ENCODE measurements around the gene CRIP1. TPM values are rescaled to one million over a fixed set of nuclear protein-coding genes. Genes with fewer than 3 reads are reported as not detected.

CRIP1 gene
- polyA plus RNA-seq, 1 donor (not counting 4 experiments of a cell fraction or from before 2014, with no cell fraction given), result 1.7 TPM

- FAIRE-seq (no peak), DNase-seq (ENCODE audit: low read depth, low spot score) (no peak)
- H2AFZ ChIP-seq (ENCODE audit: control insufficient read depth, low read length), result no peak overlapping the region
- no peak overlapping the region for H3K9ac ChIP-seq (ENCODE audit: control insufficient read depth, extremely low read depth, insufficient read depth, low read length)
- H3K4me2 ChIP-seq (ENCODE audit: control insufficient read depth, extremely low read depth, insufficient read depth, low read depth, low read length), result peak overlapping the region; percentile 60
- H3K9me1 ChIP-seq (ENCODE audit: control insufficient read depth, extremely low read depth, insufficient read depth, low read length), result no peaks in the 10 kb centered on the region
- H3K27me3 ChIP-seq (ENCODE audit: control insufficient read depth, extremely low read depth, insufficient read depth, low read length), result peaks cover 17% of the 10 kb centered on the region
- H3K79me2 ChIP-seq (ENCODE audit: control insufficient read depth, insufficient read depth, low read length), result no peaks in the 10 kb centered on the region
- H3K4me1 ChIP-seq (ENCODE audit: control insufficient read depth, extremely low read depth, insufficient read depth, low read length), result peaks cover 21% of the 10 kb centered on the region
- no peak overlapping the region for H3K27ac ChIP-seq (ENCODE audit: control insufficient read depth, insufficient read depth, low read length)
- peaks cover 4% of the 10 kb centered on the region for H4K20me1 ChIP-seq (ENCODE audit: control insufficient read depth, extremely low read depth, insufficient read depth, low read length)
- dilution Hi-C loops (cut with MboI; ENCODE audit: extremely low pct_ligation_motif_present, low sequenced_read_pairs), result no loop called here
- no peaks in the 10 kb centered on the region for H3K36me3 ChIP-seq (ENCODE audit: control insufficient read depth in 2 of 2, extremely low read depth in 1 of 2, insufficient read depth in 2 of 2, low read length in 2 of 2)
- no peak overlapping the region for H3K4me3 ChIP-seq (ENCODE audit: control insufficient read depth in 2 of 3, extremely low read depth in 1 of 3, insufficient read depth in 2 of 3, low read depth in 1 of 3, low read length in 3 of 3)
- TF ChIP-seq EZH2 (IDR thresholded peaks at IDR 0.05; ENCODE audit: low read length) (peak; percentile 11), CTCF (optimal IDR thresholded peaks at IDR 0.05 in 1 of 3, IDR thresholded peaks at IDR 0.05 in 1 of 3, conservative IDR thresholded peaks at IDR 0.05 in 1 of 3; ENCODE audit: extremely low read depth in 1 of 3, insufficient read depth in 2 of 3, low read length in 3 of 3) (no peak)
- no peaks in the 10 kb centered on the region for H3K9me3 ChIP-seq (ENCODE audit: control insufficient read depth, low read depth, low read length)
Observed at GRCh38 chr14:105476097-105476830, 10.4 kb upstream of the CRIP1 start.

- Histone ChIP-seq H3K4me2 (ENCODE audit: control insufficient read depth, extremely low read depth, insufficient read depth, low read depth, low read length) (no peak overlapping the region), H3K4me1 (ENCODE audit: control insufficient read depth, extremely low read depth, insufficient read depth, low read length) (peaks cover 27% of the 10 kb centered on the region), H3K27ac (ENCODE audit: control insufficient read depth, insufficient read depth, low read length) (no peak overlapping the region), H3K4me3 (ENCODE audit: control insufficient read depth in 2 of 3, extremely low read depth in 1 of 3, insufficient read depth in 2 of 3, low read depth in 1 of 3, low read length in 3 of 3) (no peak overlapping the region), H3K27me3 (ENCODE audit: control insufficient read depth, extremely low read depth, insufficient read depth, low read length) (peaks cover 17% of the 10 kb centered on the region), H3K79me2 (ENCODE audit: control insufficient read depth, insufficient read depth, low read length) (no peaks in the 10 kb centered on the region), H3K9me3 (ENCODE audit: control insufficient read depth, low read depth, low read length) (no peaks in the 10 kb centered on the region), H3K36me3 (ENCODE audit: control insufficient read depth in 2 of 2, extremely low read depth in 1 of 2, insufficient read depth in 2 of 2, low read length in 2 of 2) (no peaks in the 10 kb centered on the region), H3K9ac (ENCODE audit: control insufficient read depth, extremely low read depth, insufficient read depth, low read length) (no peak overlapping the region), H3K9me1 (ENCODE audit: control insufficient read depth, extremely low read depth, insufficient read depth, low read length) (no peaks in the 10 kb centered on the region), H2AFZ (ENCODE audit: control insufficient read depth, low read length) (no peak overlapping the region), H4K20me1 (ENCODE audit: control insufficient read depth, extremely low read depth, insufficient read depth, low read length) (peaks cover 4% of the 10 kb centered on the region)
- no peak for DNase-seq (ENCODE audit: low read depth, low spot score)
- no peak for TF ChIP-seq EZH2 (IDR thresholded peaks at IDR 0.05; ENCODE audit: low read length)
- no peak for TF ChIP-seq CTCF (optimal IDR thresholded peaks at IDR 0.05 in 1 of 3, IDR thresholded peaks at IDR 0.05 in 1 of 3, conservative IDR thresholded peaks at IDR 0.05 in 1 of 3; ENCODE audit: extremely low read depth in 1 of 3, insufficient read depth in 2 of 3, low read length in 3 of 3)
- no peak for FAIRE-seq
- dilution Hi-C loops (cut with MboI; ENCODE audit: extremely low pct_ligation_motif_present, low sequenced_read_pairs), result no loop called here
Observed at GRCh38 chr14:105476831-105477659, 9.6 kb upstream of the CRIP1 start.

Data from keratinocyte (primary cell).